ENCODE data around the gene NR6A1.
A peak's percentile ranks its signal among the peaks of the same experiment; 100 is the strongest.

The NR6A1 gene

GRCh38 chr9:124482431-124483031 lies 288.6 kb downstream of the NR6A1 start:
- no peak for DNase-seq

- no peak for DNase-seq
Observed at GRCh38 chr9:124481115-124481514, 290.0 kb downstream of the NR6A1 start.

- DNase-seq, result no peak
Observed at GRCh38 chr9:124480621-124480981, 290.5 kb downstream of the NR6A1 start.

GRCh38 chr9:124479947-124480620 lies 291.0 kb downstream of the NR6A1 start:
- DNase-seq, result no peak

- DNase-seq, result no peak
Observed at GRCh38 chr9:124479371-124479770, 291.7 kb downstream of the NR6A1 start.

- peak; percentile 67 for DNase-seq
Observed at GRCh38 chr9:124478354-124478753, 292.8 kb downstream of the NR6A1 start.

DNA sequence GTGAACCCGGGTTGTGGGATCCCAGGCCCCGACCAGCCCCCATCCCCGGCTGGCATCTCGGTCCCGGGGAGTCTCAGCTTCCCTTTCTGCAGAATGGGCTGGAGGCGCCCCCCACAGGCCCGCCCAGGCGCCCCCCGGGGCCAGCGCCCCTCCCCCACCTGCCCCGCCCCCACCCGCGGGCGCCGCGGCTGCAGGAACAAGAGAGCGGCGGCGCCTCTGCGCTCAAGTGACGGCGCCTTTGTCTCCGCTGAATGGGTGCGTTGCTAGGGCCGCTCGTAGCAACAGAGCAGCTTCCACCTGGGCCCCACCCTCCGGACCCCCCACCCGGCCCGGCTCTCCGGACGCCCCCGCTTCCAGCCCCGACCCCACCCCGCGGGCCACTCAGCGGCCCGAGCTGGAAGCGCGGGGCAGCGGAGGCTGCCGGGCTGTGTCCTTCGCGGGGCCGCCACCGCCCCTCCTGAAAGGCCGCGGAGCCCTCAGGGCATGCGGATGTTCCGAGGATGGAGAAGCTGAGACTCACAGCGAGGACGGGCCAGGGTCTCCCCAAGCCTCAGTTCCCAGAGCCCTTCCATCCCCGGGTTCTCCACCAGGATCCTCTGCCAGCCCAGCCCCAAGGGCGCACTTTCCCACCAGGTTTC lies 293.3 kb downstream of the NR6A1 start:
- peak; percentile 26 for DNase-seq

DNA sequence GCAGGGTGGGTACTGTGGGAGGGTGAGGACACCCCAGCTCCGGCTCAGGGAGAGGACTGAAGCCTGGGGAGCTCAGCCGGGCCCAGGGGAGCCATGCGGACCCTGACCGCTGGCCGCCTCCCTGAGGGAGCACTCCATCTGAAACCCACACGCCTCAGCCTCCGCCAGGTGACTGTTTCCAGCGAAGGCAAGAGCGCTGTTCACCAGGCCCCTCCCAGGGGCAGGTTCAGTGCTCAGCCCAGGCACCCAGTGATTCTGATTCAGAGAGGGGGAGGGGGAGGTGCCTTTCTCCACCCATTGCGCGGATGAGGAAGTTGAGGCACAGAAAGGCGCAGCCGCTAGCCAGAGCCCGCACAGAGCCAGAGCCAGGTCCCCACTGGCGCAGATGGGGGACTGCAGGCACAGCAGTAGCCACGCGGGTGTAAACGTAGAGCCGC lies 293.9 kb downstream of the NR6A1 start:
- DNase-seq, result peak; percentile 32

DNA sequence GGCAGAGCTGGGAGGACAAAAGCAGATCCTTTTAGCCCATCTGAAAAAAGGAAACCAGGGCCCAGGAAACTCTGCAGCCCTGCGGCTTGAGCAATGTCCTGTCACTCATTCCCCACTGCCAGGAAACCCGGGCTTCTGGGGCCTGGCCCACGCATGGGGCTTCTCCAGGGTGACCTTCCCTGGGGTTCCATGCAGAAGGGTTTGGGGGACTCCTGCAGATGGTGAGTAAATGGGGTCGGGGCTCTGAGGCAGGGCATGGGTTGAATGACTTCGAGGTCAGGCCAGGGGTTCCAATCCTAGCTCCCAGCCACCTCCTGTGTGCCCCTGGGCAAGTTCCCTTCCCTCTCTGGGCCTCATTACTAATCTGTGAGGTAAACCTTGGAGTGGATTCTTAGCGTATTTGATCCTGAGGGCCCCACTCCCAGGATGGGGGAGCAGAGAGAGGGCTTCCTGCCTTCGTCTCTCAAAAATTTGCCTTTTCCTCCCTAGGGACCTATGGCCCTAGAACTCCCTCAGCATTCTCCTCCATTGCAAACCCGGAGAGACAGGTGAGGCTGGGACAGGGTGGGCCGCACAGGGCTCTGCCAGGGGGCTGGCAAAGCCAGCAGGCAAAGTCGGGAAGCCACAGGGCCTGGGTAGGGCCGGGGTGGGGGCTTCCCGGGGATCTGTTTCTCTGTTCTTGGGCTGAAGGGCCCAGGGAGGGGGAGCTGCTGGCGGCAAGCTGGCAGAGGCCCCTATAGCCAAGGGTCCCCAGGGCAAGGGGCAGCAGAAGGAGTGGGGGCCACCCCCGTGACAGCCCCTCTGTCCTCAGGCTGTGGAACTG lies 295.0 kb downstream of the NR6A1 start:
- DNase-seq, result no peak

- DNase-seq, result no peak
Observed at GRCh38 chr9:124475158-124475867, 295.8 kb downstream of the NR6A1 start.

DNA sequence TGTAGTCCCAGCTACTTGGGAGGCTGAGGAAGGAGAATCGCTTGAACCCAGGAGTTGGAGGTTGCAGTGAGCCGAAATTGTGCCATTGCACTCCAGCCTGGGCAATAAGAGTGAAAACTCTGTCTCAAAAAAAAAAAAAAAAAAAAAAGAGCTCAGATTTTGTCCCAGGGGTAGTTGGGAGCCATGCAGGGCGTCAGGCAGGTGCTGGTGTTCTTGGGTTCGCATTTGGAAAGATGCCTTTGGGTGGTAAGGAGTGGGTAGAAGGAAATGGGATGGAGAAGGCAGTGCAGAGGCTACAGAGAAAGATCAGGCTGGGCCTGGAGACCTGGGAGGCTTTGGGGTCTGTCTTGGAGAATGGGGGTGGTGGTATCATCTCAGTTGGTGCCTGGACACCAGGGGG lies 297.0 kb downstream of the NR6A1 start:
- no peak for DNase-seq

DNA sequence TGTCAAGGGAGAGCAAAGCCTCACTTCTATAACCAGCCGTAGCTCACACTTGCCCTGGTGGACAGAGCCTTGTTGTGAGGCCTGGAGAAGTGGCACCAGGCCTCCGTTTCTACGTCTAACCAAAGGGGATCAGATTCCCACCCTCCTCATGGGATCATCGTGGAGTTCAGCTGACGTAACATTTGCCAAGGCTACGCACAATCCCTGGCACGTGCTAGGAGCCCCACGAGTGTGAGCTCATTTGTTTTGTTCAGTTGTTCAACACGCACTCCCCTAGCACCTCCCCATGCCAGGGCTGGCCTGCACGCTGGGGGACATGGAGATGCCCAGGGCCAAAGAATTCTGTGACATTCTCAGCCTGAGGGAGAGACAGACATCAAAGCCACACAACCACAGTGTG lies 297.8 kb downstream of the NR6A1 start:
- no peak for DNase-seq

DNA sequence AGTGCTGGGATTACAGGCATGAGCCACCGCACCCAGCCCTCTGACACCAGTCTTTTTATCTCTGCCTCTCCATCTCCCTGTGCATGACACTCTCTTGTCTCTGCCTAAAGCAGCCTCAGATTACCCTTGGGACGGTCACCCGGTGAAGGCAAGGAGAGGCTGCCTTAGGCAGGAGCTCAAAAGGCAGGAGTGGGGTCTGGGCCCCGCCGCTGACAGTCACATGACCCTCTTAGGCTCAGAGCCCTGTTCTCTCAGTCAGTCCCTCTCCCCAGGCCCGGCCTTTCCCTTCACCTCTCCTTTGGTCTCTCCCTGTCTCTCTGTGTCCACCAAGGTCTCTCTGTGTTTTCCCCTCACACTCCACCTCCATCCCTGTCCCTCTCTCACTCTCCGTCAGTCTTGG lies 298.3 kb downstream of the NR6A1 start:
- DNase-seq, result no peak

DNA sequence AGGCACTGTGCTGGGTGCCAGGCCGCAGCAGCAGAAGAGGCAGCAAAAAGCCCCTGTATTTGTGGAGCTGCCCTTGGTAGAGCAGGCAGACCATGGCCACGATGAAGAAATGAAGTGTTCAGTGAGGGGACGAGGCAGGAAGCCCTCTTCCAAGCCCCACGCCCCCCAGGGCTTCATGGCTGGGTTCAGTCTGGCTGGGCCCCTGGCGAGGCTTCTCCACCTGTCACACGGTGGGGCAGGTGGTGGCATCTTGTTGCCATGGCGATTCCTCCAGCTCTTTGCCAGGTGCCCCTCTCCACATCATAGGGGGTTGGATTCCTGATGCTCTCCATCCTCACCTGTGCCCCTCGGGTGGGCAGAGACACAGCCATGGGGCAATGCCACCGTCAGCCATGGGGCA lies 299.4 kb downstream of the NR6A1 start:
- DNase-seq, result no peak

DNA sequence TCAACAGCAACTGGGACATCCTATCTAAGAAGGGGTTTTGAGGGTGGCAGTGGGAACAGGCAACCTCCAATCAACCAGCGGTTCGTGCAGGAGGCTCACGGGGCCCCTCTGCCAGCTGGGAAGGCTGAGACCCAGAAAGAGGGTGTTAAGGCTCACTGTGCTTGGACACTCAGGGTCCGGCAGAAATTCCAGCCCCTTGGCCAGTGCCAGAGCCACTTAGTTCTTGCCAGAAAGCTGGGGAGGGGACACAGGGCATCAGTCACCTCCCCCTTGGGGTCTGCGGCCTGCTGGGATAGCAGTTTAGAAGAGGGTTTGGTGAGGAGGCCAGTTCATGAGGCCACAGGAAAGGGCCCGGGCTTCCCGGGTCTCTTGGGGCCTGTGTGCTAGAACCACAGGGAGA lies 300.4 kb downstream of the NR6A1 start:
- no peak for DNase-seq

- no peak for DNase-seq
Observed at GRCh38 chr9:124470306-124470705, 300.8 kb downstream of the NR6A1 start.

DNA sequence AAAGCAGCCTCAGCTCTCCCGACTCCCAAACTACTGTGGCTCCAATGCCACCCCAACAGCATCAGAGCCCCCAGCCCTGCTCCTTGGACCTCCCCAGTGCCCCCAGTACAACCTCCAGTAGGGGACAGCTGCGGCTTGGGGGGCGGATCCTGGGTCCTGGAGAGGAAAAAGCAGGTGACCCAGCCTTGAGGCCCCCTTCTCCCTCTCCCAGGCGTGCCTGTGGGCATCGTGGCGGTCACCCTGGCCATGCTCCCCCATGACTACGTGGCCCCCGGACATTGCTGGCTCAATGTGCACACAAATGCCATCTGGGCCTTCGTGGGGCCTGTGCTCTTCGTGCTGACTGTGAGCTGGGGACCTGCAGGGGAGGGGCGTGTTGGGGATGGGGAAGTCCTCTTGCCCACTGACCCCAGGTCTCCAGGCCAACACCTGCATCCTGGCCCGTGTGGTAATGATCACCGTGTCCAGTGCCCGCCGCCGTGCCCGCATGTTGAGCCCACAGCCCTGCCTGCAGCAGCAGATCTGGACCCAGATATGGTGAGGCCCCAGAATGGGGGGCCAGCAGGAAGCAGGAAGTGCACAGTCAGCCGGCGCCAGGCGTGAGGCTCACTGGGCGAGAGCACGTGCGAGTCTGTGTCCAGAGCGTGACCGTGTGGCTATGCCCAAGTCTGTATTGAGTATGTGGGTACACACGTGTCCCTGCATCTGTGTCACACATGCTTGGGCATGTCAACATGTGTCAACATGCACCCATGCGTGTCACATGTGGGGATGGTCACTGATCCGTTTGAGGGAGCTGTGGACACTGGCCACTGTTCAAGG lies 301.9 kb downstream of the NR6A1 start:
- no peak for DNase-seq

- DNase-seq, result no peak
Observed at GRCh38 chr9:124468061-124468740, 302.9 kb downstream of the NR6A1 start.

DNA sequence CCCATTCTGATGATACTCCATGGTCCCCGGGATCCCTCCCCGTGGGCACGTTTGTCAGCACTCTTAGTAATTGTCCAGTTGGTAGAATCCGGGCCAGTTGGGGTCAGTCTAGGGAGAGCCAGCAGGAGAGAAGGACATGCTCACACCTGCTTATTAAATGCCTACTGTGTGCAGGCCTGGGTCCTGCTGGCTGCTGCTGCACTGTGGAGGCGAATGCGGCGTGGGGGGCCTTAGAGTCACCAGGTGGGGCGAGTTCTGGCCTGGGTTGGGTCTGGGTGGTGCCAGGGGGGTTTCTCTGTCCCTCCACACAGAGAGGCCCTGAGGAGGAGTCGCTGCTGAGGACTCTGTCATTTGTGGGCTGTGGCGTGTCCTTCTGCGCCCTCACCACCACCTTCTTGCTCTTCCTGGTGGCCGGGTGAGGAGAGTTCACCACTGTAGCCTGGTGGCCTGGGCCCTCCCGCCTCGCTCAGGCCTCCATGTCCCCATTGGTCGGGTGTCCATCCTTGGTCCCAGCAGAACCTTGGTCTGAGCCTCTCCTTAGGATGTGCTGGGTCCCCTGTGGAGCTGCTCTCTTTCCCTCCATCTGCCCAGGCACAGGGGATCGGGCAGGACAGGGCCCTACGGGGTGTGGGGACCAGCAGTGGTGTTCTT lies 303.6 kb downstream of the NR6A1 start:
- DNase-seq, result no peak

All from DMS153 (cell line).